OCI-LY1 (cell line): ENCODE results near the gene DNTTIP2.

Experiments used
- EZH2 ChIP-seq: fragments of 200-600 bp; sonication (generic), shearing (Covaris generic); IDR thresholded peaks from 2 replicates; pipeline ENCODE4 v1.8.0; 2017; ENCODE audit warnings: borderline replicate concordance, mixed run types, mild to moderate bottlenecking, antibody characterized with exemption, low read length, moderate library complexity, mixed read lengths
- TF ChIP-seq, protein P1 (sequence below): fragments of 200-600 bp; sonication (generic), shearing (Covaris generic); IDR thresholded peaks from 2 replicates; pipeline ENCODE4 v1.5.1; 2017; ENCODE audit warnings: mild to moderate bottlenecking, antibody characterized with exemption, low read length, moderate library complexity, mixed read lengths

DNA sequence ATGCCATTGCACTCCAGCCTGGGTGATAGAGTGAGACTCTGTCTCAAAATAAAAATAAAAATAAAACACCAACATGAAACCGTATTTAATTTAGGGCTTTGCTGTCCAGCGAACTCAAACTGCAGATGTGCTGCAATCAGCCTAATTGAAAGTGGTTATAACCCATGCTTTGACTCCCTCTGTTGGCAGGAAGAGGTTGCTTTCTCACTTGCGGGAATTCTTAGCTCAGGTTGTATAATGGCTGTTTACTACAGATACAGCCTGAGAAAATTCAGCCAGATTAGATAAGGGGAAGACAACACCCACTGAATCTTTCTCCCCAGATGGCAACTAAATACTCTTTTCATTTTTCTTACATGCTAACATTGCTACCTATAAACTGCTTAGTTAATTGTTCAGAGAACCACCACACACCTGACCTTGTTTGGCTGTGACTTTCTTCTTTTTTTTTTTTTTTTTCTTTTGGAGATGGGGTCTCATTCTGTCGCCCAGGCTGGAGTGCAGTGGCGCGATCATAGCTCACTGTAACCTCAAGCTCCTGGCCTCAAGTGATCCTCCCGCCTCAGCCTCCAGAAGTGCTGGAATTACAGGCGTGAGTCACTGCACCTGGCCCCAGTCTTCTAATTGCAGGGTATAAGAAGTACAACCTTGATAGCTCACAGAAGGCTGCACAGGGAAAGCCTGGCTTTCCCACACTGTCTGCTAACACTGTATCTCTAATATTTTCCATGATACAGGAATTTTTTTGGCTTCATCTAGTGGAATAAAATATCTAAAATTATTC lies 34.6 kb downstream of the DNTTIP2 start:
- TF ChIP-seq, protein P1, sequence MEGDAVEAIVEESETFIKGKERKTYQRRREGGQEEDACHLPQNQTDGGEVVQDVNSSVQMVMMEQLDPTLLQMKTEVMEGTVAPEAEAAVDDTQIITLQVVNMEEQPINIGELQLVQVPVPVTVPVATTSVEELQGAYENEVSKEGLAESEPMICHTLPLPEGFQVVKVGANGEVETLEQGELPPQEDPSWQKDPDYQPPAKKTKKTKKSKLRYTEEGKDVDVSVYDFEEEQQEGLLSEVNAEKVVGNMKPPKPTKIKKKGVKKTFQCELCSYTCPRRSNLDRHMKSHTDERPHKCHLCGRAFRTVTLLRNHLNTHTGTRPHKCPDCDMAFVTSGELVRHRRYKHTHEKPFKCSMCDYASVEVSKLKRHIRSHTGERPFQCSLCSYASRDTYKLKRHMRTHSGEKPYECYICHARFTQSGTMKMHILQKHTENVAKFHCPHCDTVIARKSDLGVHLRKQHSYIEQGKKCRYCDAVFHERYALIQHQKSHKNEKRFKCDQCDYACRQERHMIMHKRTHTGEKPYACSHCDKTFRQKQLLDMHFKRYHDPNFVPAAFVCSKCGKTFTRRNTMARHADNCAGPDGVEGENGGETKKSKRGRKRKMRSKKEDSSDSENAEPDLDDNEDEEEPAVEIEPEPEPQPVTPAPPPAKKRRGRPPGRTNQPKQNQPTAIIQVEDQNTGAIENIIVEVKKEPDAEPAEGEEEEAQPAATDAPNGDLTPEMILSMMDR: peak; percentile 66
- TF ChIP-seq EZH2: no peak
